Left lung (tissue), 10 donors: ENCODE measurements around the gene ABLIM2. TPM values are rescaled to one million over a fixed set of nuclear protein-coding genes. Genes with fewer than 3 reads are reported as not detected.

Source experiments
- ATAC-seq: fragments of 200-7000 bp; cut with Tn5 transposase; one replicate; pipeline ENCODE4 v1.9.1; 2020; ENCODE audit warnings: moderate library complexity
- DNase-seq, 4 donors: peaks; one replicate each; pipeline ENCODE4 v3.0.0-alpha.2; 2013 to 2020
- H3K27ac ChIP-seq, 2 donors: fragments of 200-600 bp; sonication (generic) in 1 of 2; one replicate each; pipeline versions ENCODE4 v1.5.0 to v1.8.0; 2020 to 2021
- H3K27me3 ChIP-seq, 2 donors: fragments of 200-600 bp; sonication (generic) in 1 of 2; one replicate each; pipeline versions ENCODE4 v1.5.0 to v1.8.0; 2020 to 2021
- H3K36me3 ChIP-seq, 2 donors: fragments of 200-600 bp; sonication (generic) in 1 of 2; one replicate each; pipeline versions ENCODE4 v1.5.0 to v1.8.0; 2020 to 2021
- H3K4me1 ChIP-seq, 2 donors: fragments of 200-600 bp; one replicate each; pipeline ENCODE4 v1.8.0; 2021
- H3K4me3 ChIP-seq, 2 donors: fragments of 200-600 bp; sonication (generic) in 1 of 2; one replicate each; pipeline versions ENCODE4 v1.5.0 to v1.8.0; 2020 to 2021; ENCODE audit warnings: mild to moderate bottlenecking in 1 of 2
- H3K9me3 ChIP-seq, 2 donors: fragments of 200-600 bp; sonication (generic) in 1 of 2; one replicate each; pipeline versions ENCODE4 v1.5.0 to v1.8.0; 2020 to 2021
- intact Hi-C, 2 donors: fragments of 100-400 bp; cut with DNase I; formaldehyde crosslinking; loops; one replicate each; pipeline versions ENCODE4 v1.11.2 to v1.14.2; 2022
- polyA plus RNA-seq, 6 donors: library from polyadenylated mRNA; unstranded; fragments of 120-200 nt; gene quantifications; one replicate each; pipeline ENCODE4 v1.2.1, GENCODE V29; 2013; ENCODE audit not compliant: insufficient read length in 6 of 6
- total RNA-seq, 2 donors: library from RNA; stranded (reverse); fragmentation: NEBNext Ultra II Directional; extraction: Animal tissue kit (Norgen Biotek cat#: 25700); gene quantifications; one replicate each; pipeline ENCODE4 v1.2.1, GENCODE V29; 2021
- TF ChIP-seq, protein P1 (sequence below), 2 donors: fragments of 200-600 bp; sonication (generic) in 1 of 2; IDR thresholded peaks; one replicate each; pipeline versions ENCODE4 v1.5.0 to v1.8.0; 2021; ENCODE audit warnings: antibody characterized with exemption in 2 of 2
- donor health status: DM: no; HTN: yes; CAD: no.
- donor health status: DM: no; HTN: no; CAD: no.

Gene ABLIM2
- total and polyA plus RNA-seq, 8 donors, result 5.7 to 10.2 (median 7.0) TPM

DNA sequence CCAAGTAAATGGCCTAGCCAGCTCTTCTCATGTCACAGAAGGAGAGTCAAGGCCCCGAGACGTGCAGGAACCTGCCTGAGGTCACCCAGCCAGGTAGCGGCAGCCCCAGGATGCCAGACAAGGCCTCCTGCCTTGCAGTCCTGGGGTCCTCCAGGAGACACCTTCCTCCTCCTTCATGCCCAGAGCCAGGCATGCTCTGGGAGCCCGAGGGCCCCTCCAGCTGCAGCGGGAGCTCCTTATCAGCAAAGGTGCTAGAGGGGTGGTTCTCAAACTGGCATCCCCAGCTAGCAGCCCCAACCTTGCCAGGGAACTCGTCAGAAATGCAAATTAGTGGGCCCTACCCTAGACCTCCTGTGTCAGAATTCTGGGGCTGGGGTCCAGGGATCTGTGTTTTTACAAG, 162.7 kb downstream of the ABLIM2 start:
- no peak overlapping the region for H3K27ac ChIP-seq
- intact Hi-C loops, result no loop called here
- DNase-seq (no peak), ATAC-seq (no peak)
- H3K36me3 ChIP-seq, result no peaks in the 10 kb centered on the region
- H3K4me3 ChIP-seq, result no peak overlapping the region
- TF ChIP-seq, protein P1, sequence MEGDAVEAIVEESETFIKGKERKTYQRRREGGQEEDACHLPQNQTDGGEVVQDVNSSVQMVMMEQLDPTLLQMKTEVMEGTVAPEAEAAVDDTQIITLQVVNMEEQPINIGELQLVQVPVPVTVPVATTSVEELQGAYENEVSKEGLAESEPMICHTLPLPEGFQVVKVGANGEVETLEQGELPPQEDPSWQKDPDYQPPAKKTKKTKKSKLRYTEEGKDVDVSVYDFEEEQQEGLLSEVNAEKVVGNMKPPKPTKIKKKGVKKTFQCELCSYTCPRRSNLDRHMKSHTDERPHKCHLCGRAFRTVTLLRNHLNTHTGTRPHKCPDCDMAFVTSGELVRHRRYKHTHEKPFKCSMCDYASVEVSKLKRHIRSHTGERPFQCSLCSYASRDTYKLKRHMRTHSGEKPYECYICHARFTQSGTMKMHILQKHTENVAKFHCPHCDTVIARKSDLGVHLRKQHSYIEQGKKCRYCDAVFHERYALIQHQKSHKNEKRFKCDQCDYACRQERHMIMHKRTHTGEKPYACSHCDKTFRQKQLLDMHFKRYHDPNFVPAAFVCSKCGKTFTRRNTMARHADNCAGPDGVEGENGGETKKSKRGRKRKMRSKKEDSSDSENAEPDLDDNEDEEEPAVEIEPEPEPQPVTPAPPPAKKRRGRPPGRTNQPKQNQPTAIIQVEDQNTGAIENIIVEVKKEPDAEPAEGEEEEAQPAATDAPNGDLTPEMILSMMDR (IDR thresholded peaks at IDR 0.05), result no peak
- H3K4me1 ChIP-seq, result no peaks in the 10 kb centered on the region
- no peaks in the 10 kb centered on the region for H3K9me3 ChIP-seq
- H3K27me3 ChIP-seq, result no peaks in the 10 kb centered on the region

DNA sequence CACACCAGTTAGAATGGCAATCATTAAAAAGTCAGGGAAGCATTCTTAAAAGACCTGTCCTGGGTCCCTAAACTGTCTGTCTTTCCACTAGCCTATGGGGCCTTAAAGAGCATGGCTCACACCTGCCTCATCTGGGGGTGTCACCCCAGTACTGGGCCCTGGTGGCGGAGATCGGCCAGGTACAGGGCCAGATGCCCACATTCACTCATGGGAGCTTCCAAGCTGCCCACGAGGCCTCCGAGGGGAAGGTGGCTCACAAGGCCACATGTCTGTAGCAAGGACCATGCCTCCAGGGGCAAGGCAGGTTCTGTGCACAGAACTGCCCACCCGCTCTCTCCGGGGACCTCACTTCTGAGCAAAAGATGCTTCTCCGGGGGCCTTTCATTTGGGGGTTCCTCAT, 163.5 kb downstream of the ABLIM2 start:
- TF ChIP-seq, protein P1 (IDR thresholded peaks at IDR 0.05), result no peak
- Histone ChIP-seq H3K27me3 (no peaks in the 10 kb centered on the region), H3K4me1 (no peaks in the 10 kb centered on the region), H3K36me3 (no peaks in the 10 kb centered on the region), H3K4me3 (no peak overlapping the region), H3K27ac (no peak overlapping the region), H3K9me3 (no peaks in the 10 kb centered on the region)
- ATAC-seq (no peak), DNase-seq (no peak)
- intact Hi-C loops, result no loop called here

DNA sequence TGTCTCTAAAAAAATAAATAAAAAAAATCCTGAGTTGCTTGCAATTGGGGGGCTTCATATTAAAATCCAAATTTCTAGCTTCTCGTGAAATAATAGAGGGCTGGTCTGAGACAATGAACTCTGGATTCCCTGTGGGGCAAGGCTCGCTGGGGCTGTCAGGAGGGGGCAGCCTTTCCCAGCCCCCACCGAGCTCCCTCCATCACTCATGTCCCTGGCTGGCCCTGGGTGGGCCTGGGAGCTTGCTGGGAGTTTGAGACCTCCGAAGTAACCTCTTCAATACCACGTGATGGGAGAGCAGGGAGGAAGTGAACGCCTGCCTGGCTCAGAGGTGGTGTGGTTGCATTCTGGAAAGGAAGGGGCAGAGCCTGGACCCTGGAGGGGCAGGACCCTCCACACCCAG, 164.9 kb downstream of the ABLIM2 start:
- ATAC-seq, result no peak

DNA sequence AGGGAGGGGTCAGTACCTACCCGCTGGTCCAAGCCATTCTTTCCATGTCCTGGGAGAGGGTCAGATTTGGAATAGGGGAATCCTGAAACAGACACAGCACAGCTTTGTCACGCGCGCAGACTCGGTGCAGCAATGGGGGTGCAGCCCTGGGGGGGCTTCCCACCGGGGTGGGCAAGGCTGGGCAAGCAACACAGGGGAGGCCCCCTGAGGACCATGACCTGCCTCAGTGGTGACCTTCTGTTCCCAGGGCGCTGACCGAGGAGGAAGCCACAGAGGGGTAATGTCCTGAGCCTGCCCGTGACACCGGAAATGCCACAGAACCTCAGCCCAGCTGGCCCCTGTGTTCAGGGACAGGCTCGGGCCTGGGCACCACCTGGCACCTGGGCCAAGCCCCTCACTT, 165.8 kb downstream of the ABLIM2 start:
- TF ChIP-seq, protein P1 (IDR thresholded peaks at IDR 0.05), result no peak
- intact Hi-C loops, result no loop called here
- no peak overlapping the region for H3K27ac ChIP-seq
- DNase-seq, result no peak
- no peaks in the 10 kb centered on the region for H3K36me3 ChIP-seq
- no peak overlapping the region for H3K4me3 ChIP-seq
- H3K27me3 ChIP-seq, result no peaks in the 10 kb centered on the region
- H3K4me1 ChIP-seq, result no peaks in the 10 kb centered on the region
- no peaks in the 10 kb centered on the region for H3K9me3 ChIP-seq
- ATAC-seq, result no peak

More for the DNA sequence above, 164.9 kb downstream of the ABLIM2 start:
- no peaks in the 10 kb centered on the region for H3K9me3 ChIP-seq
- no peak for DNase-seq
- H3K36me3 ChIP-seq, result no peaks in the 10 kb centered on the region
- no peak overlapping the region for H3K27ac ChIP-seq
- H3K27me3 ChIP-seq, result no peaks in the 10 kb centered on the region
- TF ChIP-seq, protein P1 (IDR thresholded peaks at IDR 0.05), result no peak
- intact Hi-C loops, result no loop called here
- H3K4me3 ChIP-seq, result no peak overlapping the region
- no peaks in the 10 kb centered on the region for H3K4me1 ChIP-seq

DNA sequence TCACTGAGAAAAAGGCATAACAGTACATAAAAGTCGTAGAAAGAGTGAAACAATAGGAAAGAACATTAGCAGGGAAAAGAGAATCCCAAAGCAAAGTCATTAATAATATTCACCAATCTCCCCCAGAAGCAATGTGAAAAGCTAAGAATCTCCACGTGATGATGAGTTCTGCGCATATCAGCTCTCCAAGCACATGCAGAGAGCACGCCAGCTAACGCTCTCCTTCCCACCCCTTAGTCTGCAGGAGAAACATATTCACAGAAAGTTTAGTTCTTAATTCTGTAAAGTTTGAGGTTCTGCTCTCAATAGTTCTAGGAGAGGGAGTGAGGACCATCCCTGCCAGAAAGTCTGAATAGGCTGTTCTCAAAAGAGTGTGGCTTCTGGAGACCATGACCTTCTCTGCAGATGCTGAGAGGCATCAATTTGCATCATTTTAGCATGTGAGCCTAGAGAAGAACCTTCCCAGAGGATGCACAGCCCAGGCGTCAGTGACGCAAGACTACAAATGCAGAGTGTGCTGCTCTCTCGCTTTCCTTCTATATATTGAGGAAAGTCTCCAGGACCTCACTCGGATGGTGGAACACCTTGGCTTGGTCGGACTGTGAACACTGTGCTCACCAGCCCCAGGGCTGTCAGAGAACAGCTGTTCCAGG, 167.7 kb downstream of the ABLIM2 start:
- ATAC-seq, result no peak
- no peak overlapping the region for H3K4me3 ChIP-seq
- TF ChIP-seq, protein P1 (IDR thresholded peaks at IDR 0.05), result no peak
- H3K27ac ChIP-seq, result no peak overlapping the region
- no peaks in the 10 kb centered on the region for H3K9me3 ChIP-seq
- H3K27me3 ChIP-seq, result no peaks in the 10 kb centered on the region
- H3K4me1 ChIP-seq, result no peaks in the 10 kb centered on the region
- intact Hi-C loops, result no loop called here
- H3K36me3 ChIP-seq, result no peaks in the 10 kb centered on the region
- no peak for DNase-seq
